WTC11 (cell line): ENCODE data around the gene KSR1.
A peak's percentile ranks its signal among the peaks of the same experiment; 100 is the strongest.

Experiments
- CTCF ChIP-seq: fragments of 200-600 bp; IDR thresholded peaks from 2 replicates; pipeline ENCODE4 v1.8.0; 2022; ENCODE audit warnings: antibody characterized with exemption
- JUN ChIP-seq: sonication (generic); formaldehyde crosslinking; IDR thresholded peaks from 2 replicates; pipeline ENCODE4 v1.8.0; 2023; ENCODE audit warnings: mild to moderate bottlenecking, missing genetic modification reagents
- MAX ChIP-seq: sonication (generic); formaldehyde crosslinking; IDR thresholded peaks from 2 replicates; pipeline ENCODE4 v1.8.0; 2022; ENCODE audit warnings: mild to moderate bottlenecking, missing genetic modification reagents
- NR1H2 ChIP-seq: sonication (generic); formaldehyde crosslinking; IDR thresholded peaks from 2 replicates; pipeline ENCODE4 v1.9.0; 2021; ENCODE audit warnings: mild to moderate bottlenecking, moderate library complexity, missing genetic modification reagents
- STAT6 ChIP-seq: sonication (generic); formaldehyde crosslinking; conservative IDR thresholded peaks from 2 replicates; pipeline ENCODE4 v1.8.1; 2023; ENCODE audit warnings: mild to moderate bottlenecking, low read depth, missing genetic modification reagents, moderate library complexity
- ZNF138 ChIP-seq: sonication (generic); formaldehyde crosslinking; conservative IDR thresholded peaks from 2 replicates; pipeline ENCODE4 v1.8.1; 2022; ENCODE audit warnings: mild to moderate bottlenecking, moderate library complexity, missing genetic modification reagents
- ZNF317 ChIP-seq: sonication (generic); formaldehyde crosslinking; IDR thresholded peaks from 2 replicates; pipeline ENCODE4 v1.8.1; 2023; ENCODE audit warnings: low read depth, mild to moderate bottlenecking, moderate library complexity, missing genetic modification reagents, borderline replicate concordance
- ZNF416 ChIP-seq: fragments of 250-450 bp; sonication (Bioruptor Pico); IDR thresholded peaks from 2 replicates; pipeline ENCODE4 v1.9.0; 2021; ENCODE audit warnings: mild to moderate bottlenecking, inconsistent platforms

- no peak for TF ChIP-seq NR1H2
- TF ChIP-seq STAT6: no peak
- no peak for TF ChIP-seq CTCF
- no peak for TF ChIP-seq ZNF138
- no peak for TF ChIP-seq ZNF317
- no peak for TF ChIP-seq JUN (CRISPR knock-in tag)
- no peak for TF ChIP-seq ZNF416 (CRISPR knock-in tag)
- peak; percentile 34; the same call in 1 of the 2 replicates for TF ChIP-seq MAX (CRISPR knock-in tag)
Measured at GRCh38 chr17:27657620-27658019, 201.4 kb downstream of the KSR1 start.
